Smooth muscle cell (in vitro differentiated cells): Measurements from ENCODE around the gene NUBP2. TPM values are rescaled to one million over a fixed set of nuclear protein-coding genes. Genes with fewer than 3 reads are reported as not detected.

Experiments used
- DNase-seq: peaks from one replicate; lab custom pipeline; 2025; ENCODE audit not compliant: unreplicated experiment; lab: John Stamatoyannopoulos, UW
- H2AFZ ChIP-seq: fragments of 200-600 bp; sonication (generic); 2 replicates; pipeline ENCODE4 v1.6.0; 2016; ENCODE audit warnings: antibody characterized with exemption, low read depth, mild to moderate bottlenecking
- H3F3A ChIP-seq: fragments of 200-600 bp; sonication (generic); 2 replicates; pipeline ENCODE4 v1.6.0; 2017; ENCODE audit warnings: antibody characterized with exemption, low read depth
- H3K27ac ChIP-seq: fragments of 200-600 bp; sonication (generic); 2 replicates; pipeline ENCODE4 v1.5.1; 2016; ENCODE audit warnings: low read depth, mild to moderate bottlenecking
- H3K27me3 ChIP-seq: fragments of 200-600 bp; sonication (generic); 2 replicates; pipeline ENCODE4 v1.6.1; 2016; ENCODE audit warnings: low read depth, mild to moderate bottlenecking
- H3K36me3 ChIP-seq: fragments of 200-600 bp; sonication (generic); 2 replicates; pipeline ENCODE4 v1.5.1; 2016; ENCODE audit warnings: low read depth
- H3K4me1 ChIP-seq: fragments of 200-600 bp; sonication (generic); 2 replicates; pipeline ENCODE4 v1.5.1; 2016; ENCODE audit warnings: low read depth
- H3K4me2 ChIP-seq: fragments of 200-600 bp; sonication (generic); 2 replicates; pipeline ENCODE4 v1.6.0; 2016; ENCODE audit warnings: mild to moderate bottlenecking
- H3K4me3 ChIP-seq: fragments of 200-600 bp; sonication (generic); 2 replicates; pipeline ENCODE4 v1.5.1; 2016; ENCODE audit warnings: mild to moderate bottlenecking
- H3K79me2 ChIP-seq: fragments of 200-600 bp; sonication (generic); 2 replicates; pipeline ENCODE4 v1.6.0; 2016; ENCODE audit warnings: low read depth, mild to moderate bottlenecking
- H3K9ac ChIP-seq: fragments of 200-600 bp; sonication (generic); 2 replicates; pipeline ENCODE4 v1.6.0; 2016; ENCODE audit warnings: low read depth
- H3K9me3 ChIP-seq: fragments of 200-600 bp; sonication (generic); replicated peaks from 2 replicates; pipeline ENCODE4 v1.5.1; 2016; ENCODE audit warnings: low read depth
- H4K20me1 ChIP-seq: fragments of 200-600 bp; sonication (generic); 2 replicates; pipeline ENCODE4 v1.6.0; 2016; ENCODE audit warnings: low read depth
- CTCF ChIP-seq: fragments of 200-600 bp; sonication (generic); IDR thresholded peaks from 2 replicates; pipeline ENCODE4 v1.5.1; 2017; ENCODE audit warnings: borderline replicate concordance, mild to moderate bottlenecking, antibody characterized with exemption; ENCODE audit not compliant: insufficient read depth, poor library complexity, severe bottlenecking
- WGBS: methylation state at CpG from one replicate; pipeline ENCODE4 v1.1.7; 2016; ENCODE audit warnings: low lambda C conversion rate; 5-methylcytosine and 5-hydroxymethylcytosine counted together
- polyA plus RNA-seq: library from polyadenylated mRNA; unstranded; fragments of >200 nt; fragmentation: Nextera tagmentation; extraction: Ambion mirVana; gene quantifications from 2 replicates; pipeline ENCODE4 v1.2.1, GENCODE V29; 2016
- total RNA-seq: library from RNA; depleted of rRNA; stranded (reverse); fragments of >200 nt; gene quantifications from 2 replicates; pipeline ENCODE4 v1.2.3, GENCODE V29; 2014

Gene NUBP2
- total and polyA plus RNA-seq, 2 experiments from 2014 or later, result 48.0 to 80.8 TPM

GRCh38 chr16:1775846-1776671, 6.7 kb upstream of the NUBP2 start:
- Histone ChIP-seq H4K20me1 (peaks cover 25% of the 10 kb centered on the region), H3K4me3 (no peak overlapping the region), H3K79me2 (peaks cover 28% of the 10 kb centered on the region), H3K4me1 (peaks cover 16% of the 10 kb centered on the region), H3F3A (peaks cover 4% of the 10 kb centered on the region), H3K27me3 (no peaks in the 10 kb centered on the region), H3K4me2 (no peak overlapping the region), H3K9ac (no peak overlapping the region), H3K9me3 (no peaks in the 10 kb centered on the region), H3K36me3 (no peaks in the 10 kb centered on the region), H3K27ac (no peak overlapping the region), H2AFZ (no peak overlapping the region)
- TF ChIP-seq CTCF, result no peak
- 98% methylated on average over 25 of the region's 28 CpGs for WGBS
- DNase-seq, result no peak

GRCh38 chr16:1776672-1776955, 6.1 kb upstream of the NUBP2 start:
- Histone ChIP-seq H3K79me2 (peaks cover 28% of the 10 kb centered on the region), H3K9ac (no peak overlapping the region), H3K27me3 (no peaks in the 10 kb centered on the region), H3F3A (peaks cover 7% of the 10 kb centered on the region), H4K20me1 (peaks cover 30% of the 10 kb centered on the region), H3K4me2 (no peak overlapping the region), H2AFZ (no peak overlapping the region), H3K27ac (no peak overlapping the region), H3K4me1 (peaks cover 20% of the 10 kb centered on the region), H3K4me3 (no peak overlapping the region), H3K36me3 (no peaks in the 10 kb centered on the region), H3K9me3 (no peaks in the 10 kb centered on the region)
- no peak for DNase-seq
- no peak for TF ChIP-seq CTCF
- WGBS, result 96% methylated on average over 13 of the region's 13 CpGs

- no peak for DNase-seq
- Histone ChIP-seq H2AFZ (no peak overlapping the region), H3K79me2 (peaks cover 28% of the 10 kb centered on the region), H3K9me3 (no peaks in the 10 kb centered on the region), H3K4me3 (no peak overlapping the region), H3K9ac (no peak overlapping the region), H3K27ac (no peak overlapping the region), H3K27me3 (no peaks in the 10 kb centered on the region), H3K4me1 (peaks cover 17% of the 10 kb centered on the region), H3K4me2 (no peak overlapping the region), H3K36me3 (no peaks in the 10 kb centered on the region), H4K20me1 (peaks cover 30% of the 10 kb centered on the region), H3F3A (peaks cover 7% of the 10 kb centered on the region)
- TF ChIP-seq CTCF, result no peak
- WGBS, result 98% methylated on average over 22 of the region's 22 CpGs
Measured at GRCh38 chr16:1776991-1777374, 5.8 kb upstream of the NUBP2 start.
